ENCODE results near the gene MDK.

The MDK gene

DNA sequence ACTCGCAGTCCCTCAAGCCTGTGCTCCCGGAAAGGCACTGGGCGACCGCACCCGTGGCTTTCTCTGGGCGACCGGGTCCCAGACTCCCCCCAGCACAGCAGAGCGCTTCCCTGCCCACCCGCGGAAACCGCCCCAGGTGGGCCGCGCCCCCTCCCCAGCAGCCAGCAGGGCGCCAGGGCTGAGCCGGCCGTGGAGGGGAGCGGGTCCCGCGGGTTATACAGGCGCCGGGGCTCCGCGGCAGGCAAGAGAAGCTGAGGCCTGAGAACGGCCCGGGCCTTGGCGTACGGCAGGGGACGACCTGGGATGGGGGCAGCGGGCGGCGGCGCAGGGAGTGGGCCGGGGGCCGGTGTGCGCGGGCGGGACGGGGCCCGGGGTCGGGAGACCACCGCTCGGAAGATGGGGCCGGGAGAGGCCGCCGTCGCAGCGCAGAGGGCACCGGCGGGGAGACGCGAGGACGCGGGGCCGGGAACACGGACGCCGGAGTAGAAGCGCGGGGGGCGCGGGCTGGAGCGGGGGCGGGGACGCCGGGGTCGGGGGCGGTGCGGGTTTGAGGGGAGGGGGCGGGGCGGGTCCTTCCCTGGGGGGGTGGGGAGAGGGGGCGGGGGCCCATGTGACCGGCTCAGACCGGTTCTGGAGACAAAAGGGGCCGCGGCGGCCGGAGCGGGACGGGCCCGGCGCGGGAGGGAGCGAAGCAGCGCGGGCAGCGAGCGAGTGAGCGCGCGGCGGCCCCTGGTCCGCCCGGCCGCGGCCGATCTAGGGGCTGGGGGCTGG lies at the start of gene MDK:
MDK (plus strand) TSS at position 622 of the 771 bp plus-strand sequence. CDS start 389 bp downstream, outside the sequence.
- no peak for DNase-seq (ENCODE audit: low read depth in 2 of 2)

DNA sequence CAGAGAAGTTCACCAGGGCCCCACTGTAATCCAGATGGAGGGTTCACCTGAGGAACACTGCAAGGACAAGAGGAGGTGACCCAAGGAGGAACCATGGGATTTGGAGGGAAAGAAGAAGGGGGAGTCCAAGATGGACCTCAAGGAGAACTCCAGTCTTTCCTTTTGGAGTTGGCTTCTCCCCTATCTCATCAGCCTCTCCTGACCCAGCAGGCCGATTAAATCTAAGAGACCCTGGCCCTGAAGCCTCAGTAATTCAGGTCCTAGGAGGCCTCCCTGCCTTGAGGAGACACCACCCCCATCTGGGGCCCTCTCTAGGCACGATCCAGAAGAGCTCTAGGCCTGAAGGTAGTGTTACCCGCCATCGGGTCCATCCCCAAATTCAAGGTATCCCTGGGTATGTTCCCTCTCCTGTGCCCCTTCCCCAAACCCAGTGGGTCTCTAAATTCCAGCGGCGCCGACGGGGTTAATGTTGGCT lies 49.3 kb upstream of the MDK start:
- no peak for DNase-seq (ENCODE audit: low read depth in 2 of 2)

- DNase-seq (ENCODE audit: low read depth in 2 of 2), result no peak
Observed at GRCh38 chr11:46332568-46333393, 48.7 kb upstream of the MDK start.

DNA sequence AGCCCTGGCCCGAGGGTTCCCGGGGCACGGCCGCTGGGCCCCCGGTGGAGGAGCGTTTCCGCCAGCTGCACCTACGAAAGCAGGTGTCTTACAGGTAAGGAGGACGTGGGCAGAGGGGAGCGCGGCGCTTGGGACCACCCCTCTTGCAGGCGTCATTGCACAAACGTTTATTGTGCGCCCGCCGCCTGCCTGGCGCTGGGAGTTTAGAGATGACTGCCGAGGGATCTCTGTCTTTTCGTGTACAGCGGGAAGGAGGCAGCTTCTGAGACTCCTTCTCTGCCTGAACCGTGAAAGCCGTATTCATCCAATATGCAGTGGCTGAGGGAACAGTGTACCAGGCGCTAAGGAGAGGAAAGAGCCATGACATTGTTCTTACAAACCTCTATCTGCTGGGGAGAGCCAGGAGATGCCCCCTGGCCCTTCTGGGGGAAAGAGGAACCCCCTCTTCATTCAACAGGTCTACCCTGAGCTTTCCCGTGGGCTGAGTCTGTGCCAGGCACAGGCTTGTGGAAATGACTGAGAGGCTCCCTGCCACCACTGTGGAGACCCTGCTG lies 48.0 kb upstream of the MDK start:
- no peak for DNase-seq (ENCODE audit: low read depth in 2 of 2)

- no peak for DNase-seq (ENCODE audit: low read depth in 2 of 2)
Observed at GRCh38 chr11:46334211-46334610, 47.3 kb upstream of the MDK start.

DNA sequence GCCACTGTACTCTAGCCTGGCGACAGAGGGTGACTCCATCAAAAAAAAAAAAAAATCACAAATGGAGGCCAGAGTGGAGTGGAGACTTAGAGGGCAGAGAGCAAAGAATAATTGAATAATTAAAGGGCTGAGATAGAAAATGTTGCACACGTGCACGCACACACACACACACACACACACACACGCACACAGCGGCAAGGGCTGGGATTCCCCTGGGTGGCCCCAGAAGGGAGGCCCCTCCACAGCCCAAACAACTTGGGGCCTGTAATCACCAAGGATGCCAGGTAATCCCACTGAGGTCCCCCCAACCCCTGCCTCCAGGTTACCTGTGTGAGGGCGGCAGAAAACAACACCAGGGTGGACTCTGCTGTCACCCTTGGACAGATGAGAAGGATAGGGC lies 46.2 kb upstream of the MDK start:
- DNase-seq (ENCODE audit: low read depth in 2 of 2), result no peak

DNA sequence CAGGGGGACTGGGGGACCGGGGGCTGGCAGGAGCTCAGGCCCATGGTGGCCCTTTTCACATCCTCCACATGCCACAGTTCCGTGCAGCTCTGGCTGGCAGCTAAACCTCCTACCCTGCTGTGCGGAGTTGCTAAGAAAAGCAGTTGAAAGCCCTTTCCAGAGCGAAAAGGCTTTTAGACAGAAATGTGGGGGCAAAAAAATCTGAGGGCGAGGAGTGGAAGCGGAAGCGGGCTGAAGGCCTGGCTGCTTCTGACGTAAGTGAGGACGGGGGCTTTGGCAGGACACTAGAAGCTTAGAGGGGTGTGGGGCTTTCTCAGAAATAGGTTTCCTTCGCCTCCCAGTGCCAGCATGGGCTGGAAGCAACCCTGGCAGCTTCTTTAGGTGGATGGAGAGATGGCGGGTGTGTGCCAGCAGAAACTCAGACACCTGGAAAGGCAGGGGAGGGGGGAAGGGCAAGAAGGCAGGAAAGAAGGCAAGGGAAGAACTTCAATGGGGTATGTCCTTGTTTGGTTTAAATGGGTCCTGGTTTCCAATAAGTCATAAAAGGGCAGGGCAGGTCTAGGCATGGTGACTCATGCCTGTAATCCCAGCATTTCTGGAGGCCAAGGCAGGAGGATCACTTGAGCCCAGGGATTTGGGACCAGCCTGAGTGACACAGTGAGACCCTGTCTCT lies 45.4 kb upstream of the MDK start:
- no peak for DNase-seq (ENCODE audit: low read depth in 2 of 2)

GRCh38 chr11:46336563-46337180 lies 44.8 kb upstream of the MDK start:
- no peak for DNase-seq (ENCODE audit: low read depth in 2 of 2)

DNA sequence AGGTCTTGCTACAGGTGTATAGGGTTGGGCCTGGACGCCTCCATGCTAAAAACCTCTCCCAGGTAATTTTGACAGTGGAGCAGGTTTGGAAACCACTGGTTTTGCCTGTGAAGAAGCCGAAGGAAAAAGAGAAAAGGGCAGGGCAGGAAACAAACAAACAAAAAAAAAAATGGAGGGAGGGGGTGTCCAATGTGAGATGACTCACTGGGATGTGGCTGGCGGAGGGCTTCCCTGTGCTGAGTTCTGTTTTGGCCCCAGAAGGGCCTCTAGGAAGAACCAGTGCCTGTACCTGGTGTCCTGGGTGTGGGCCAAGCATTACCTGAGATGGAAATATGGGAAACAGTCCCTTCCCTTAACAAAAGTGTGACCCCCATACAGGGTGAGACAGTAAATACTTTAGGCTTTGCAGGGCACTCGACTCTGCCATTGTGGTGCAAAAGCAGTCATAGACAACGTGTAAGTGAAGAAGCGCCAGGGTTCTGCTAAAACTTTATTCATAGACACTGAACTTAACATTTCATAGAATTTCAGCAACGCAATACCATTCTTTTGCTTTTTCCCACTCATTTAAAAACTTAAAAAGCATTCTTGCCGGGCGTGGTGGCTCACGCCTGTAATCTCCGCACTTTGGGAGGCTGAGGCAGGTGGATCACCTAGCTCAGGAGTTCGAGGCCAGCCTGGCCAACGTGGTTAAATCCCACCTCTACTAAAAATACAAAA lies 43.7 kb upstream of the MDK start:
- no peak for DNase-seq (ENCODE audit: low read depth in 2 of 2)

- DNase-seq (ENCODE audit: low read depth in 2 of 2), result no peak
Observed at GRCh38 chr11:46338636-46338987, 42.9 kb upstream of the MDK start.

DNA sequence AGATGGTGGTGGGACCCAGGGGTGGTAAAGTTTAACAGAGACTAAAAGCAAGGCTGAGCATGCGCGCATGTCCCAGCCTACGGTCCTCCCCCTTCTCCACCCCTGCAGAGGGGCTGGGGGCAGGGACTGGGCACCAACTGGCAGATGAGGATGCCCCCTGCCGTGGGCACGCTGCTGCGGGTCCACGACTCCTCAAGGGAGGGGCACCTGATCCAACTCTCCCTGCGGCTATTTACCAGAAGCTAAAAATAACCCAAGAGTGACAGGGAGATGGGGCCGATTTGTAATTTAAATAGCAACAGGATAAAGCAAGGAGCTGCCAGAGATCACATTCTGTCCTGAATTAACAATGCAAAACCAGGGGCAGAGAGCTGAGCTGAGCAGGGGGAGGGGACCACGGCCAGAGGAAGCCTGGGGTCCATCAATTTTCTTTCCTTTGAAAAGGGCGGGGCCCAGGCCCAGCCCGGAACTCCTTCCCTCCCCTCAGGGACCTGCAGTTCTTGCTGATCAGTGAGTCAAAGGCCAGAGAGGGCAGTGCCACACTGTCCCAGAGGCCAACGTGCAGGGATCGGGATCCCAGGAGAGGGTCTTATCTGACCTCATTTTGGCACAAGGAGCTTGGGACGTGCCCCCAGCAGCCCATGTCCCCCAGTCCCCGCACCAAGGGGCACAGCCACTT lies 42.3 kb upstream of the MDK start:
- DNase-seq (ENCODE audit: low read depth in 2 of 2), result no peak

- no peak for DNase-seq (ENCODE audit: low read depth in 2 of 2)
Observed at GRCh38 chr11:46339816-46340215, 41.7 kb upstream of the MDK start.

DNA sequence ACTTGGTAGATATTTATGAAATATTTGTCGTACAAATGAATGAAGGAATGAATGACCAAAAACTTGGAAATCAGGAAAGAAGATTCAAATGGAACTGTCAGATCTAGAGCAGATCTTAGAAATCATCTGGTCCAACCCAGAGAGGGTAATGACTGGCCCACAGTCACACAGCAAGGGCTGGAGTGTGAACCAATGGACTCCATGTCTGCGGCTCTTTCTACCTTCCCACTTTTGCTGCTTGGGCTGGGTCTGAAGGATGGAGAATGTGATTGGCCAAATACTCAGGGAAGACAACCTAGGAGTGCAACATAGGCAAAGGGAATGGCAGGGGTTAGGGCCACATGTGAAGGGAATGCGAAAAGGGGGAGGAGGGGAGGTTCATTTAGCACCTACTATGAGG lies 40.0 kb upstream of the MDK start:
- DNase-seq (ENCODE audit: low read depth in 2 of 2), result no peak

- no peak for DNase-seq (ENCODE audit: low read depth in 2 of 2)
Observed at GRCh38 chr11:46342239-46342638, 39.2 kb upstream of the MDK start.

- no peak for DNase-seq (ENCODE audit: low read depth in 2 of 2)
Observed at GRCh38 chr11:46343520-46343919, 37.9 kb upstream of the MDK start.

- no peak for DNase-seq (ENCODE audit: low read depth in 2 of 2)
Observed at GRCh38 chr11:46345131-46345597, 36.3 kb upstream of the MDK start.

- DNase-seq (ENCODE audit: low read depth in 2 of 2), result no peak
Observed at GRCh38 chr11:46345881-46346484, 35.5 kb upstream of the MDK start.

GRCh38 chr11:46346886-46347636 lies 34.4 kb upstream of the MDK start, which contains the start of gene DGKZ:
Gene DGKZ (plus strand): TSS chr11:46347463. CDS start chr11:46347660, 197 bp downstream.
- DNase-seq (ENCODE audit: low read depth in 2 of 2), result peak; percentile 81 to 84

Data from stimulated activated CD4-positive, alpha-beta T cell treated with anti-CD3 and anti-CD28 coated beads, Interleukin-4, amount 100 ng/mL, for 48 hours (primary cell).